Cardiac muscle cell (in vitro differentiated cells and primary cell): ENCODE results near the gene DSCAML1. TPM values are rescaled to one million over a fixed set of nuclear protein-coding genes. Genes with fewer than 3 reads are reported as not detected.
A peak's percentile ranks its signal among the peaks of the same experiment; 100 is the strongest.

Experiments
- DNase-seq, 2 donors: peaks; one replicate each; pipeline versions ENCODE4 v3.0.0 to v3.0.0-alpha.2; 2010 to 2017; ENCODE audit warnings: low read depth in 1 of 2, low spot score in 1 of 2
- H3K27ac ChIP-seq: fragments of 200-600 bp; sonication (generic); 2 replicates; pipeline ENCODE4 v1.5.1; 2016
- H3K27me3 ChIP-seq: fragments of 200-600 bp; sonication (generic); 2 replicates; pipeline ENCODE4 v1.6.0; 2016; ENCODE audit warnings: control low read depth
- H3K36me3 ChIP-seq: fragments of 200-600 bp; sonication (generic); 2 replicates; pipeline ENCODE4 v1.5.1; 2016; ENCODE audit warnings: control low read depth
- H3K4me1 ChIP-seq: fragments of 200-600 bp; sonication (generic); 2 replicates; pipeline ENCODE4 v1.8.1; 2017; ENCODE audit warnings: low read depth, mild to moderate bottlenecking, mixed run types
- H3K4me3 ChIP-seq: fragments of 200-600 bp; sonication (generic); 2 replicates; pipeline ENCODE4 v1.5.1; 2016; ENCODE audit warnings: mild to moderate bottlenecking
- H3K9me3 ChIP-seq: fragments of 200-600 bp; sonication (generic); 2 replicates; pipeline ENCODE4 v1.5.1; 2017; ENCODE audit warnings: low read depth, mild to moderate bottlenecking, control low read depth
- CTCF ChIP-seq: IDR thresholded peaks from 2 replicates; pipeline ENCODE4 v1.5.1; 2012; ENCODE audit warnings: low read depth, mild to moderate bottlenecking, low read length
- polyA plus RNA-seq: library from polyadenylated mRNA; unstranded; fragments of >200 nt; fragmentation: Nextera tagmentation; extraction: Ambion mirVana; gene quantifications from 2 replicates; pipeline ENCODE4 v1.2.1, GENCODE V29; 2016
- total RNA-seq: library from RNA; depleted of rRNA; stranded (reverse); fragments of >200 nt; gene quantifications from 2 replicates; pipeline ENCODE4 v1.2.3, GENCODE V29; 2016

Gene DSCAML1
- total and polyA plus RNA-seq, 2 experiments from 2014 or later, result 1.8 TPM; not detected in 1

GRCh38 chr11:117807482-117808327 is 10.7 kb upstream of the DSCAML1 start:
- Histone ChIP-seq H3K27ac (no peak overlapping the region), H3K27me3 (peaks cover 4% of the 10 kb centered on the region), H3K4me1 (no peaks in the 10 kb centered on the region), H3K9me3 (no peaks in the 10 kb centered on the region), H3K36me3 (no peaks in the 10 kb centered on the region), H3K4me3 (no peak overlapping the region)
- TF ChIP-seq CTCF, result peak; percentile 90
- DNase-seq, result peak; percentile 73 to 82

- no peak for DNase-seq
- Histone ChIP-seq H3K9me3 (no peaks in the 10 kb centered on the region), H3K27ac (no peak overlapping the region), H3K27me3 (peaks cover 10% of the 10 kb centered on the region), H3K4me3 (no peak overlapping the region), H3K36me3 (no peaks in the 10 kb centered on the region), H3K4me1 (no peaks in the 10 kb centered on the region)
- no peak for TF ChIP-seq CTCF
Measured at GRCh38 chr11:117806846-117807245, 9.8 kb upstream of the DSCAML1 start.

- no peaks in the 10 kb centered on the region for H3K4me1 ChIP-seq
- DNase-seq, result no peak
- no peak overlapping the region for H3K27ac ChIP-seq
- peaks cover 27% of the 10 kb centered on the region for H3K27me3 ChIP-seq
- TF ChIP-seq CTCF, result no peak
- no peaks in the 10 kb centered on the region for H3K36me3 ChIP-seq
- H3K9me3 ChIP-seq, result no peaks in the 10 kb centered on the region
- H3K4me3 ChIP-seq, result no peak overlapping the region
Measured at GRCh38 chr11:117805045-117805444, 8.0 kb upstream of the DSCAML1 start.

GRCh38 chr11:117803896-117804295 is 6.9 kb upstream of the DSCAML1 start:
- Histone ChIP-seq H3K27me3 (peaks cover 39% of the 10 kb centered on the region), H3K4me1 (no peaks in the 10 kb centered on the region), H3K27ac (no peak overlapping the region), H3K9me3 (no peaks in the 10 kb centered on the region), H3K4me3 (no peak overlapping the region), H3K36me3 (no peaks in the 10 kb centered on the region)
- TF ChIP-seq CTCF, result no peak
- no peak for DNase-seq

GRCh38 chr11:117799634-117800033 is 2.6 kb upstream of the DSCAML1 start:
- DNase-seq, result no peak
- no peak for TF ChIP-seq CTCF
- H3K4me3 ChIP-seq, result no peak overlapping the region
- H3K4me1 ChIP-seq, result peaks cover 6% of the 10 kb centered on the region
- no peaks in the 10 kb centered on the region for H3K36me3 ChIP-seq
- H3K9me3 ChIP-seq, result no peaks in the 10 kb centered on the region
- no peak overlapping the region for H3K27ac ChIP-seq
- H3K27me3 ChIP-seq, result peaks cover 82% of the 10 kb centered on the region
